ENCODE data around the gene SAMD5.

DNA sequence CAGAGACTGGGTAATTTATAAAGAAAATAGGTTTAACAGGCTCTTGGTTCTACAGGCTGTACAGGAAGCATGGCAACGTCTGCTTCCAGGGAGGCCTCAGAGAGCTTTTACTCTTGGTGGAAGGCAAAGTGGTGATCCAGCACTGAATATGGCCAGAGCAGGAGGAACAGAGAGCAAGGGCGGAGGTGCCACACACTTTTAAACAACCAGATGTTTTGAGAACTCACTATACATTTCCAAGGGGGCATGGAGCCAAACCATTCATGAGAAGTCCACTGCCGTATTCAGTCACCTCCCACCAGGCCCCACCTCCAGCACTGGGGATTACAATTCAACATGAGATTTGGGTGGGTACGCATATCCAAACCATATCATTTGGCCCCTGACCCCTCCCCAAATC is 18.7 kb downstream of the SAMD5 start:
- TF ChIP-seq, protein P1, sequence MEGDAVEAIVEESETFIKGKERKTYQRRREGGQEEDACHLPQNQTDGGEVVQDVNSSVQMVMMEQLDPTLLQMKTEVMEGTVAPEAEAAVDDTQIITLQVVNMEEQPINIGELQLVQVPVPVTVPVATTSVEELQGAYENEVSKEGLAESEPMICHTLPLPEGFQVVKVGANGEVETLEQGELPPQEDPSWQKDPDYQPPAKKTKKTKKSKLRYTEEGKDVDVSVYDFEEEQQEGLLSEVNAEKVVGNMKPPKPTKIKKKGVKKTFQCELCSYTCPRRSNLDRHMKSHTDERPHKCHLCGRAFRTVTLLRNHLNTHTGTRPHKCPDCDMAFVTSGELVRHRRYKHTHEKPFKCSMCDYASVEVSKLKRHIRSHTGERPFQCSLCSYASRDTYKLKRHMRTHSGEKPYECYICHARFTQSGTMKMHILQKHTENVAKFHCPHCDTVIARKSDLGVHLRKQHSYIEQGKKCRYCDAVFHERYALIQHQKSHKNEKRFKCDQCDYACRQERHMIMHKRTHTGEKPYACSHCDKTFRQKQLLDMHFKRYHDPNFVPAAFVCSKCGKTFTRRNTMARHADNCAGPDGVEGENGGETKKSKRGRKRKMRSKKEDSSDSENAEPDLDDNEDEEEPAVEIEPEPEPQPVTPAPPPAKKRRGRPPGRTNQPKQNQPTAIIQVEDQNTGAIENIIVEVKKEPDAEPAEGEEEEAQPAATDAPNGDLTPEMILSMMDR (IDR thresholded peaks at IDR 0.05 in 8 of 11, conservative IDR thresholded peaks at IDR 0.05 in 3 of 11) = no peak
- TF ChIP-seq POLR2AphosphoS5 (IDR thresholded peaks at IDR 0.05) = no peak
- TF ChIP-seq POLR2A (IDR thresholded peaks at IDR 0.05) = no peak
